Measurements from ENCODE around the gene FGF5.

Gene FGF5

DNA sequence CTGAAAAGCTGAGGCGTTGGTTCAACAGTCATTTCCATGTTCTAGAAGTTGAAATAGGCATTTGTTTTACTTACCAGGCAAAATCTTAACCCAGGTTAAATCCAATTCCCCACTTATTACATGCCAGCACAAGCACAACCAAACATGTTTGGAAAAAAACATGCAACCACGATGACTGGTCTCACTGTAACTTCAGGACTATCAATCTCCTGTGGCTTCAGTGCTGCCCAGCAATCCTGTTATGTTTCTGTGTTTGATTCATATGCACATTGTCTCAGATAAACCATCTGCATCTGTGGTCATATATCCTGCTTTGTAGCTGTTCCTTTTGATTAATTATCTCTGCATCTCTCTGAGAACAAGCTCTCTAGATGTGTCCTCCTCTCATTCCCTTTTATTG, 40.9 kb upstream of the FGF5 start:
- ATAC-seq (ENCODE audit: low read depth) (no peak), DNase-seq (ENCODE audit: low spot score) (no peak)
- Histone ChIP-seq H3K36me3 (ENCODE audit: low read depth) (no peaks in the 10 kb centered on the region), H3K4me1 (ENCODE audit: insufficient read depth, poor library complexity, severe bottlenecking) (peaks cover 4% of the 10 kb centered on the region), H3K4me3 (ENCODE audit: severe bottlenecking) (no peak overlapping the region), H3K9me3 (ENCODE audit: severe bottlenecking) (no peaks in the 10 kb centered on the region), H3K27ac (ENCODE audit: poor library complexity, severe bottlenecking) (no peak overlapping the region), H3K27me3 (ENCODE audit: insufficient read depth, poor library complexity, severe bottlenecking) (no peaks in the 10 kb centered on the region)
- no peak for TF ChIP-seq CTCF (IDR thresholded peaks at IDR 0.05; ENCODE audit: poor library complexity, severe bottlenecking)

DNA sequence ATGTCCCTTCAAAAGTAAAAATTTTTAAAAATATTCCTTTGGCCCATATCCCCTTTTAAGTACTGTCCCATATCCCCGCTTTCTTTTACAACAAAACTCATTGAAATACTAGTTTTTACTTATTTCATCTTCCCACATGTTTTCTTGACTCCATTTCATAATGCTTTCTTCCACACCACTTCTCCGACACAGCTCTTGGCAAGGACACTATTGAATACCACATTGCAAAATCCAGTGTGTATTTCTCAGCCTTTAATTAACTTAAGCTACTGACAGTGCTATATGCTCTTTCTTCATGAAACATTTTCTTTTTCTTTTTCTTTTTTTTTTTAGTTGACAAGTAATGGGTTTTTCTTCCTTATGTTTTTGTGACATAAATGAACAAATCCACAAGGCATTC, 40.4 kb upstream of the FGF5 start:
- no peak for TF ChIP-seq CTCF (IDR thresholded peaks at IDR 0.05; ENCODE audit: poor library complexity, severe bottlenecking)
- DNase-seq (ENCODE audit: low spot score) (no peak), ATAC-seq (ENCODE audit: low read depth) (no peak)
- no peaks in the 10 kb centered on the region for H3K9me3 ChIP-seq (ENCODE audit: severe bottlenecking)
- H3K36me3 ChIP-seq (ENCODE audit: low read depth): no peaks in the 10 kb centered on the region
- H3K4me3 ChIP-seq (ENCODE audit: severe bottlenecking): no peak overlapping the region
- no peaks in the 10 kb centered on the region for H3K27me3 ChIP-seq (ENCODE audit: insufficient read depth, poor library complexity, severe bottlenecking)
- no peak overlapping the region for H3K27ac ChIP-seq (ENCODE audit: poor library complexity, severe bottlenecking)
- peaks cover 6% of the 10 kb centered on the region for H3K4me1 ChIP-seq (ENCODE audit: insufficient read depth, poor library complexity, severe bottlenecking)

- H3K27me3 ChIP-seq (ENCODE audit: insufficient read depth, poor library complexity, severe bottlenecking): no peaks in the 10 kb centered on the region
- peaks cover 9% of the 10 kb centered on the region for H3K4me1 ChIP-seq (ENCODE audit: insufficient read depth, poor library complexity, severe bottlenecking)
- no peaks in the 10 kb centered on the region for H3K36me3 ChIP-seq (ENCODE audit: low read depth)
- H3K4me3 ChIP-seq (ENCODE audit: severe bottlenecking): no peak overlapping the region
- H3K27ac ChIP-seq (ENCODE audit: poor library complexity, severe bottlenecking): no peak overlapping the region
- no peak for TF ChIP-seq CTCF (IDR thresholded peaks at IDR 0.05; ENCODE audit: poor library complexity, severe bottlenecking)
- DNase-seq (ENCODE audit: low spot score) (no peak), ATAC-seq (ENCODE audit: low read depth) (no peak)
- H3K9me3 ChIP-seq (ENCODE audit: severe bottlenecking): no peaks in the 10 kb centered on the region
These were observed 38.0 kb upstream of the FGF5 start for GRCh38 chr4:80228460-80228859.

GRCh38 chr4:80229128-80229527, 37.3 kb upstream of the FGF5 start:
- Histone ChIP-seq H3K27me3 (ENCODE audit: insufficient read depth, poor library complexity, severe bottlenecking) (no peaks in the 10 kb centered on the region), H3K36me3 (ENCODE audit: low read depth) (no peaks in the 10 kb centered on the region), H3K9me3 (ENCODE audit: severe bottlenecking) (no peaks in the 10 kb centered on the region), H3K27ac (ENCODE audit: poor library complexity, severe bottlenecking) (no peak overlapping the region), H3K4me1 (ENCODE audit: insufficient read depth, poor library complexity, severe bottlenecking) (peaks cover 12% of the 10 kb centered on the region), H3K4me3 (ENCODE audit: severe bottlenecking) (no peak overlapping the region)
- no peak for TF ChIP-seq CTCF (IDR thresholded peaks at IDR 0.05; ENCODE audit: poor library complexity, severe bottlenecking)
- ATAC-seq (ENCODE audit: low read depth) (no peak), DNase-seq (ENCODE audit: low spot score) (no peak)

GRCh38 chr4:80229590-80229989, 36.9 kb upstream of the FGF5 start:
- Histone ChIP-seq H3K36me3 (ENCODE audit: low read depth) (no peaks in the 10 kb centered on the region), H3K27me3 (ENCODE audit: insufficient read depth, poor library complexity, severe bottlenecking) (no peaks in the 10 kb centered on the region), H3K4me1 (ENCODE audit: insufficient read depth, poor library complexity, severe bottlenecking) (peaks cover 17% of the 10 kb centered on the region), H3K4me3 (ENCODE audit: severe bottlenecking) (no peak overlapping the region), H3K27ac (ENCODE audit: poor library complexity, severe bottlenecking) (no peak overlapping the region), H3K9me3 (ENCODE audit: severe bottlenecking) (no peaks in the 10 kb centered on the region)
- no peak for DNase-seq (ENCODE audit: low spot score)
- ATAC-seq (ENCODE audit: low read depth): no peak
- TF ChIP-seq CTCF (IDR thresholded peaks at IDR 0.05; ENCODE audit: poor library complexity, severe bottlenecking): no peak
